ENCODE measurements around the gene MKRN1.
A peak's percentile ranks its signal among the peaks of the same experiment; 100 is the strongest.

Gene MKRN1, protein sequence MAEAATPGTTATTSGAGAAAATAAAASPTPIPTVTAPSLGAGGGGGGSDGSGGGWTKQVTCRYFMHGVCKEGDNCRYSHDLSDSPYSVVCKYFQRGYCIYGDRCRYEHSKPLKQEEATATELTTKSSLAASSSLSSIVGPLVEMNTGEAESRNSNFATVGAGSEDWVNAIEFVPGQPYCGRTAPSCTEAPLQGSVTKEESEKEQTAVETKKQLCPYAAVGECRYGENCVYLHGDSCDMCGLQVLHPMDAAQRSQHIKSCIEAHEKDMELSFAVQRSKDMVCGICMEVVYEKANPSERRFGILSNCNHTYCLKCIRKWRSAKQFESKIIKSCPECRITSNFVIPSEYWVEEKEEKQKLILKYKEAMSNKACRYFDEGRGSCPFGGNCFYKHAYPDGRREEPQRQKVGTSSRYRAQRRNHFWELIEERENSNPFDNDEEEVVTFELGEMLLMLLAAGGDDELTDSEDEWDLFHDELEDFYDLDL

DNA sequence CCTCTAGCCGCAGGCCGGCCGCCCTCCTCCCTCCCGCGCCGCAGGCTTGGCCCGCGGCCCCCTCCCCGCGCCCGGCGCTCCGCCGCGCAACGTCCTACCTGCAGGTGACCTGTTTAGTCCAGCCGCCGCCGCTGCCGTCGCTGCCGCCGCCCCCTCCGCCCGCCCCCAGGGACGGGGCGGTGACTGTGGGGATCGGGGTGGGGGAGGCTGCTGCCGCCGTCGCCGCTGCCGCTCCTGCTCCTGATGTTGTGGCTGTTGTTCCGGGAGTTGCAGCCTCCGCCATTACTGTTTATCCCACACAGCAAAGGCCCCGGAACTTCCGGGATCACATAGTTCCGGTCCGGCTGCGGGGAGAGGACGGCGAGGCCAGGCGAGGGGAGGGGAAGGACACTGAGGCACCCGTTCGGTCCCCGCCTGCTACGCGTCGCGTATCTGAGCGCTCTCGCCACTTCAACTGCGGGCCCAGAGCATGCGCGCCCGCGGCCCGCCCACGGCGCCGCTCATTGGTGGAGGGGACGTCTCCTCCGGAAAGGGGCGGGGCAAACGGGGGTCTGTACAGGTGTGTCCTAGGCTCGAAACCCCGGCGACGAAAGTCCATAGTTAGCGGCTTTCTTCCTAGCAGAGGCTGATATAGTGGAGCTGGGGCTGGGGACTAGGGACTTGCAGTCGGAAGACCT is at the start of gene MKRN1:
MKRN1 (minus strand) TSS at position 444 of the 677 bp plus-strand sequence; CDS start at position 283, 161 bp downstream.
- Histone ChIP-seq H3K4me1 (ENCODE audit: control insufficient read depth in 1 of 2, insufficient read depth in 2 of 2, low read length in 2 of 2) (peaks cover 5 to 25% of the 10 kb centered on the region in 2 donors), H3K4me3 (ENCODE audit: low read depth in 1 of 2, low read length in 2 of 2) (peak within 1 kb of the TSS; percentile 62 to 95), H3K36me3 (ENCODE audit: control insufficient read depth in 1 of 2, insufficient read depth in 2 of 2, low read length in 2 of 2) (no peaks in the 10 kb centered on the region), H3K27ac (ENCODE audit: low read length) (peak within 1 kb of the TSS; percentile 48), H3K27me3 (ENCODE audit: low read depth, low read length) (no peaks in the 10 kb centered on the region), H3K9me3 (ENCODE audit: control insufficient read depth in 1 of 2, low read length in 2 of 2) (no peaks in the 10 kb centered on the region)

DNA sequence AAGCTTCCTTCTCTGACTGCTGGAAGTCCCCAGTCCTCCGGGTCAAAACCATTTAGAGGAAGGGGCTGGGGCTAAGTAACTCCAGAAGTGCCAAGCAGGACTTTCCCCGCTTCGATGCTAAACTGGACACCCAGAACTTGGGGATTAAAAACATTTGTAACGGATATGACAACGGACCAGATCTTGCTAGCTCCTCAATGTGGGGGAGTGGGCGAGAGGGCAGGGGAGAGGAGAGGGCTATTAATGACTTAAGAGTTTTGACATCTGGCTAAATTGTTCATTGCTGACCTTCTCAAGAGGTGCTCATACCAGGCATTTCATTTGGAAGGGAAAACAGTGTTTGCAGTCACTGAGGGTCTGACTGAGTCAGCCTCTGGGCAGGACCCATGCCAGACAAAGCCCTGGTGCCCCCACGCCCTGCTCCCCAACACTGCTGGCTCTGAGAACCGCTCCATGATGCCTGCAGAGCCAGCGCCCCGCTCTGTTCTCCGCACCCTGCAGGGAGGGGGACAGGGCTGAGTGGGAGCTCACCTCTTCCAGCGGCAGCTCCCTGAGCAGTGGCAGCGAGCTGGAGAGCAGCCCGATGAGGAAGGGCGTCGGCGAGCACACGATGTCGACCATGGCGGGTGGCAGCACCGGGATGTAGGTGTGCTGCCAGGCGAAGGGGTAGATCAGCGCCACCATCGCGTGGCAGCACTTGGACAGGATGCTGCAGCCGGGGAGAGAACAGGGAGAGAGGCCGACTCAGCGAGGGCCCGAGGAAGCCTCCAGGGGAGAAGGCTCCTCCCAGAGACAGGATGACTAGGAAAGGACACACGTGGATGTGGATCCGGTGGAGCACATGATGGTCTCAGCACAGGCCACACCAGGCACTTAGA is 47.7 kb upstream of the MKRN1 start:
- Histone ChIP-seq H3K27me3 (ENCODE audit: low read depth, low read length) (no peaks in the 10 kb centered on the region), H3K4me3 (ENCODE audit: low read depth in 1 of 2, low read length in 2 of 2) (no peak overlapping the region), H3K9me3 (ENCODE audit: control insufficient read depth in 1 of 2, low read length in 2 of 2) (no peaks in the 10 kb centered on the region), H3K4me1 (ENCODE audit: control insufficient read depth in 1 of 2, insufficient read depth in 2 of 2, low read length in 2 of 2) (no peaks in the 10 kb centered on the region), H3K36me3 (ENCODE audit: control insufficient read depth in 1 of 2, insufficient read depth in 2 of 2, low read length in 2 of 2) (peaks cover 0 to under 1% of the 10 kb centered on the region in 2 donors), H3K27ac (ENCODE audit: low read length) (no peak overlapping the region)

DNA sequence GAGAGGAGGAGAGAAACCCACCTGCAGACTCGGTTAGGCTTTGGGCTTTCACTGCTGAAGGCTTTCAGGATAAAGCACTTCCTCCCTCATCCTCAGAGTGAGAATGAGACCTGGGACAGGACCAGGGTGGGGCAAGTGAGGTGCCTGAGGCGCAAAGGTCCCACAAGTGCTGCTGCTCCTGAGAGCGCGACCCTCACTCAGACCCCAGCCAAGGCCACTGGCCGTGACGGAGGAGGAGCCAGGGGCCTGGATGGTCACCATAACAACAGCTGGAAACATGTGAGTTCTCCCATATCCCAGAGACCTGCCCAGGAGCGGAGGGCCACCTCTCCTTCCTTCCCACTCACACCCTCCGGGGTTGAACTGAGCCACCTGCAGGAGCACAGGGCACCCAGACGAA is 46.9 kb upstream of the MKRN1 start:
- Histone ChIP-seq H3K27me3 (ENCODE audit: low read depth, low read length) (no peaks in the 10 kb centered on the region), H3K4me3 (ENCODE audit: low read depth in 1 of 2, low read length in 2 of 2) (no peak overlapping the region), H3K9me3 (ENCODE audit: control insufficient read depth in 1 of 2, low read length in 2 of 2) (no peaks in the 10 kb centered on the region), H3K36me3 (ENCODE audit: control insufficient read depth in 1 of 2, insufficient read depth in 2 of 2, low read length in 2 of 2) (peaks cover 0 to 8% of the 10 kb centered on the region in 2 donors), H3K4me1 (ENCODE audit: control insufficient read depth in 1 of 2, insufficient read depth in 2 of 2, low read length in 2 of 2) (no peaks in the 10 kb centered on the region), H3K27ac (ENCODE audit: low read length) (no peak overlapping the region)

DNA sequence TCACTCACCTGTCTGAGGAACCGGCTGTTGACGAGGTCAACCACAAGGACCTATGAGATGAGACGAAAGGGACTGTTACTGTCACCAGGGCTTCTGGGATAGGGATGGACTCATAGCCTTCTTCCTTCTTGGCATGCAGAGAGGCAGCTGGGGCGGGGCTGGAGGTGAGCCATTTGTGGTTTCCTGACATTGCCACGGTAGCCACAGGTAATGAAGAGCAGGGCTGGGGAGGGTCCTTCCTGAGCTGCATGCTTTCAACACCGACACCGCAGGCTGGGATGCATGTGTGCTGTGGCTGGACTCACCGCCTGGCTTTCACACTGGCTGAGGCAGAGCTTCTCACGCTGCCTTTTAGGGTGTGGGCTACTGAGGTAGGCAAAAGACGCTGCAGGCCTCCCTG is 46.4 kb upstream of the MKRN1 start:
- no peak overlapping the region for H3K4me3 ChIP-seq (ENCODE audit: low read depth in 1 of 2, low read length in 2 of 2)
- no peaks in the 10 kb centered on the region for H3K4me1 ChIP-seq (ENCODE audit: control insufficient read depth in 1 of 2, insufficient read depth in 2 of 2, low read length in 2 of 2)
- no peaks in the 10 kb centered on the region for H3K9me3 ChIP-seq (ENCODE audit: control insufficient read depth in 1 of 2, low read length in 2 of 2)
- no peak overlapping the region for H3K27ac ChIP-seq (ENCODE audit: low read length)
- no peaks in the 10 kb centered on the region for H3K27me3 ChIP-seq (ENCODE audit: low read depth, low read length)
- H3K36me3 ChIP-seq (ENCODE audit: control insufficient read depth in 1 of 2, insufficient read depth in 2 of 2, low read length in 2 of 2): peaks cover 0 to 8% of the 10 kb centered on the region in 2 donors

DNA sequence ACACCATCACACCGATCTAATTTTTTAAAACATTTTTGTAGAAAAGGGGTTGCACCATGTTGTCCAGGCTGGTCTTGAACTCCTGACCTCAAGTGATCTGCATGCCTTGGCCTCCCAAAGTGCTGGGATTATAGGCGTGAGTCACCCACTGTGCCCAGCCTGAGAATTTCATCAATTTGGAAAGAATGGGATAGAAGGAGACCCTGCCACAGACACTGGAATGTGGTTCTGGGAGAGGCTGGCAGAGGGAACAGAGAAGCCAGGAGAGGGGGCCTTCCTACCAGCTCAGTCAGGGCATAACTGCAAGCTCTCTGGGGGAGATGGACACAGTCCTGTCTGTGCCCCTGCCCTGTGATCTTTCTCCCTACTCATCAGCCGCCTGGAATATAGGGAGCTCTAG is 42.1 kb upstream of the MKRN1 start:
- peaks cover 5 to 16% of the 10 kb centered on the region in 2 donors for H3K4me1 ChIP-seq (ENCODE audit: control insufficient read depth in 1 of 2, insufficient read depth in 2 of 2, low read length in 2 of 2)
- peaks cover 0 to 8% of the 10 kb centered on the region in 2 donors for H3K36me3 ChIP-seq (ENCODE audit: control insufficient read depth in 1 of 2, insufficient read depth in 2 of 2, low read length in 2 of 2)
- H3K9me3 ChIP-seq (ENCODE audit: control insufficient read depth in 1 of 2, low read length in 2 of 2): no peaks in the 10 kb centered on the region
- H3K27ac ChIP-seq (ENCODE audit: low read length): no peak overlapping the region
- H3K4me3 ChIP-seq (ENCODE audit: low read depth in 1 of 2, low read length in 2 of 2): no peak overlapping the region
- no peaks in the 10 kb centered on the region for H3K27me3 ChIP-seq (ENCODE audit: low read depth, low read length)

DNA sequence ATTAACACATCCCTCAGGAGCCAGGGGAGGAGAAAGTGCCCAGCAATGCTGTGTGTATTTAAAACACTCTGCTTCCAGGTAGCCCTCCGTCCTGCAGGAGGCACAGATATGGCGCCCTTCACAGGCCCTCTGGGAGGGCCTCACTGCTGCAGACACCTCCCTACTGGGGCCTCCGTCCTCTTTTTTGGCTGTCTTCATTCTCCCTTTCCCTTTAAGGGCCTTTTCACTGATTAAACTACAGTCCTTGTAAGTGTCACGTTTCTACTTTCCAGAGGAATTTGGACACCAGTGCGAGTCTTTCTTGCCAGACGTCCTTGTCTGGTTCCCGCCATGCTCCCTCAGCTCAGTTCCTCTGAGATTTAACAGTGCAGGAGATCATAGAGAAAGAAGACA is 39.7 kb upstream of the MKRN1 start:
- Histone ChIP-seq H3K4me1 (ENCODE audit: control insufficient read depth in 1 of 2, insufficient read depth in 2 of 2, low read length in 2 of 2) (peaks cover 5 to 16% of the 10 kb centered on the region in 2 donors), H3K27me3 (ENCODE audit: low read depth, low read length) (no peaks in the 10 kb centered on the region), H3K9me3 (ENCODE audit: control insufficient read depth in 1 of 2, low read length in 2 of 2) (no peaks in the 10 kb centered on the region), H3K36me3 (ENCODE audit: control insufficient read depth in 1 of 2, insufficient read depth in 2 of 2, low read length in 2 of 2) (peaks cover 0 to 8% of the 10 kb centered on the region in 2 donors), H3K4me3 (ENCODE audit: low read depth in 1 of 2, low read length in 2 of 2) (no peak overlapping the region), H3K27ac (ENCODE audit: low read length) (peak overlapping the region; percentile 72)

DNA sequence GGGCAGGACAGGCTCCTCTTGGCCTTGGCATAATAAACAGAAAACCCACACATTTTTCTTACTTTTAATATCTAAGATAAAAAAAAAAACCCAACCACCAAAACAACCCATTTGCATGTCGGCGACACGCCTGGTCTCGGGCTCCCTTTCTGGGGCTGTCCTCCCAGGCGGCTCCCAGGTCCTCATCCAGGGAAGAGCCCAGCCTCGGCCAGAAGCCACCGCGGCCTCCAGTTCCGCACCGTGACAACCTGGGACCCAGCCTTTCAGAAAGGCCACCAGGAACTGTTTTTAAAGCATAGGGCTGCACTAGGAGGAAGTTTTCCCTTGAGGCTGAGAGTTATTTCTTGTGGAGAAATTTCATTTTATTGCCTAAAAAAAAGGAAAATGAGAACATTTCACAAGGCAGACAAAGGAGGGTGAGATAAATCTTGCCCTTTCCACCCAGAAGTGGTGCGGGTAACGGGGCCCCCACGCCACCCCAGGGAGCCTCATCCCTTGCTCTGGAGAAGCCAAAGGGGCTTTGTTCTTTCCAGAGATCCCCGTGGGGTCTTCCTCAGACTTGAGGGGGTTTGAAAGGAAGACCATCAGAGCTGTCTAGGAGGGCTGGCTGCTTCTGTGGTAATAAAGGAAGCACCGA is 39.2 kb upstream of the MKRN1 start:
- Histone ChIP-seq H3K9me3 (ENCODE audit: control insufficient read depth in 1 of 2, low read length in 2 of 2) (no peaks in the 10 kb centered on the region), H3K36me3 (ENCODE audit: control insufficient read depth in 1 of 2, insufficient read depth in 2 of 2, low read length in 2 of 2) (peaks cover 0 to 8% of the 10 kb centered on the region in 2 donors), H3K27me3 (ENCODE audit: low read depth, low read length) (no peaks in the 10 kb centered on the region), H3K4me3 (ENCODE audit: low read depth in 1 of 2, low read length in 2 of 2) (no peak overlapping the region), H3K4me1 (ENCODE audit: control insufficient read depth in 1 of 2, insufficient read depth in 2 of 2, low read length in 2 of 2) (peaks cover 5 to 16% of the 10 kb centered on the region in 2 donors), H3K27ac (ENCODE audit: low read length) (no peak overlapping the region)

DNA sequence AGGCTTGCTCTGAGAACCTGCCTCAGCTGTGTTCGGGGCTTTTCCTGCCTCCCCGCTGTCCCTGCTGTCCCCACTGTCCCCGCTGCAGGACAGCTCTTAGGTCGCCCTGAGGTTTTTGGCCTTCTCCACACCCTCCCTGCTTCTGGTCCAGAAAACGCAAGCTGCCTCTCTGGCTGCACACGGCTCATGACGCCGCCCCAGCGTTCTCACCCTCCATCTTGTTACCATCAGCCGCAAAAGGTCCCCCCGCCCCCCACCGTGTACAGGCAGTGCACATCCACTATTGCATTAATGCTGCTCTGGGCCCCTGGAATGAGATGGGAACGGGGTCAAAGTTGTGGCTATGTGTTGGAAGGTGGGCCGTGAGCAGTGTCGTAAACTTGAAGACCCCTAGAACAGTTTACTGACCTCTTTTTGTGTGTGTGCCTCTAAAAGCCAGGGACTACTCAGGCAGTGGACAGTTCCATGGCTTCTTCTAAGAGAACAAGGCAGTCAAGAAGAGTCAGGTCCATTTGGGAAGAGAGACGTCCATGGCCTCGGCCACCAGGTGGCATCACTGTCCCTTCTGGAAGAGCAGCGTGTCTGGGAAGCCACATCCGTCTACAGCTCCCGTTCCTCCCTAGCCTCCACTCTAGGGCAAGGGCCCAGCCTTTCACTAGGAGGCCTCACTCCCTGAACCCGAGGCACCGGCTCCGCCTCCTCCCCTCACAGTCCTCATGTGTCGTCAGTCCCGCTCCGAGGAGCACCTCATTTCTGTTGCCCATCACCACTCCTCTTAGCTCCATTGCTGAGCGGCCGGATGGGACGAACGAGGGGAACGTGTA is 38.5 kb upstream of the MKRN1 start:
- peaks cover 0 to 8% of the 10 kb centered on the region in 2 donors for H3K36me3 ChIP-seq (ENCODE audit: control insufficient read depth in 1 of 2, insufficient read depth in 2 of 2, low read length in 2 of 2)

DNA sequence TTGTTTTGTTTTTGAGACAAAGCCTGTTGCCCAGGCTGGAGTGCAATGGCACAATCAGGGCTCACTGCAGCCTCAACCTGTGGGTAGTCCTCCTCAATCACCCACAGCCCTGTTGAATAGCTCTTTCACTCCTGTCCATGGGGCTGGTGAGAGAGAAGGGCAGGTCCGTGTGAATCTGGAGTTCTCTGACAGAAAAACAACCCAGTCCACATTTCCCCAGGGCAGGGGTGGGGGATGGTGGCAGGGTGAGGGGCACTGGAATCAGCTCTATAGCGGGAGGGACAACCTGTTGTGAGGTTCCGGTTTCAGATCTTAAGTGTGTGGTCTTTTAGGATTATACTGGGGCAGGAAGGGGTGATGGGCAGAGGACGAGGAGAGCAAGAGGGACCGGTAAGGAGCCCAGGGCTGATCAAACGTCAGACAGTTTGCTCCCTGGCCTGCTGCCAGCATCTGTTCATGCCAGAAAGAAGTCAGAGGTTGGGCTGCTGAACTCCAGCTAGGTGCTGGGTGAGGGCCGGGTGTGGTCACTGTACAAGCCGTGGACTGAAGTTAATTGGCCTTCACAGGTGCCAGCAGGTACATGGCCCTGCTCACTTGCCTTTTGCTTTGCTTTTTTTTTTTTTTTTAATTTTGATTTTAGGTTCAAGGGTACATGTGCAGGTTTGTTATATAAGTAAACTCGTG is 33.2 kb upstream of the MKRN1 start:
- Histone ChIP-seq H3K9me3 (ENCODE audit: control insufficient read depth in 1 of 2, low read length in 2 of 2) (no peaks in the 10 kb centered on the region), H3K4me3 (ENCODE audit: low read depth in 1 of 2, low read length in 2 of 2) (no peak overlapping the region), H3K27me3 (ENCODE audit: low read depth, low read length) (no peaks in the 10 kb centered on the region), H3K4me1 (ENCODE audit: control insufficient read depth in 1 of 2, insufficient read depth in 2 of 2, low read length in 2 of 2) (peaks cover 0 to 9% of the 10 kb centered on the region in 2 donors), H3K36me3 (ENCODE audit: control insufficient read depth in 1 of 2, insufficient read depth in 2 of 2, low read length in 2 of 2) (no peaks in the 10 kb centered on the region), H3K27ac (ENCODE audit: low read length) (no peak overlapping the region)

More for the DNA sequence above, 38.5 kb upstream of the MKRN1 start:
- no peaks in the 10 kb centered on the region for H3K27me3 ChIP-seq (ENCODE audit: low read depth, low read length)
- no peak overlapping the region for H3K4me3 ChIP-seq (ENCODE audit: low read depth in 1 of 2, low read length in 2 of 2)
- H3K27ac ChIP-seq (ENCODE audit: low read length): no peak overlapping the region
- H3K4me1 ChIP-seq (ENCODE audit: control insufficient read depth in 1 of 2, insufficient read depth in 2 of 2, low read length in 2 of 2): peaks cover 5 to 16% of the 10 kb centered on the region in 2 donors
- no peaks in the 10 kb centered on the region for H3K9me3 ChIP-seq (ENCODE audit: control insufficient read depth in 1 of 2, low read length in 2 of 2)

DNA sequence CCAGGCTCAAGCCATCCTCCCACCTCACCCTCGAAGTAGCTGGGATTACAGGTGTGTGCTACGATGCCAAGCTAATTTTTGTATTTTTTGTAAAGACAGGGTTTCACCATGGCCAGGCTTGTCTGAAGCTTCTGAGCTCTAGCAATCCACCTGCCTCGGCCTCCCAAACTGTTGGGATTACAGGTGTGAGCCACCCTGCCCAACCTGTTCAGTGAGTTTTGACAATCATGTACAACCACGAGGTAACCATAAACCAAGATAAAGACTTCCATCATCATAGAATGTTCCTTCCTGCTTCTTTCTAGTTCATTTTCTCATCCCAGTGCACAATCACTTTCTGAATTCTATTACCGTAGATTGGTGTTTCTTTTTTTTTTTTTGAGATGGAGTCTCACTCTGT is 30.5 kb upstream of the MKRN1 start:
- H3K4me1 ChIP-seq (ENCODE audit: control insufficient read depth in 1 of 2, insufficient read depth in 2 of 2, low read length in 2 of 2): peaks cover 4 to 24% of the 10 kb centered on the region in 2 donors
- H3K36me3 ChIP-seq (ENCODE audit: control insufficient read depth in 1 of 2, insufficient read depth in 2 of 2, low read length in 2 of 2): no peaks in the 10 kb centered on the region
- no peaks in the 10 kb centered on the region for H3K27me3 ChIP-seq (ENCODE audit: low read depth, low read length)
- H3K4me3 ChIP-seq (ENCODE audit: low read depth in 1 of 2, low read length in 2 of 2): no peak overlapping the region
- H3K9me3 ChIP-seq (ENCODE audit: control insufficient read depth in 1 of 2, low read length in 2 of 2): no peaks in the 10 kb centered on the region
- H3K27ac ChIP-seq (ENCODE audit: low read length): no peak overlapping the region

Measured in muscle layer of duodenum (tissue), 2 donors.